ENCODE results near the gene HTD2. TPM values are rescaled to one million over a fixed set of nuclear protein-coding genes. Genes with fewer than 3 reads are reported as not detected.
A peak's percentile ranks its signal among the peaks of the same experiment; 100 is the strongest.

Gene HTD2
- total and polyA plus RNA-seq, 9 of the 15 experiments (the other 6 are each of a cell fraction or from before 2014, with no cell fraction given): 1.8 to 22.8 (median 9.6) TPM

- no peak for TF ChIP-seq SRF (CRISPR knock-in tag; IDR thresholded peaks at IDR 0.05)
- TF ChIP-seq NFIC (IDR thresholded peaks at IDR 0.05): peak; percentile 15; the same call in 1 of the 2 replicates
- TF ChIP-seq ETV5 (CRISPR knock-in tag; IDR thresholded peaks at IDR 0.05; ENCODE audit: low read depth): no peak
- TF ChIP-seq RBM34 (IDR thresholded peaks at IDR 0.05; ENCODE audit: borderline replicate concordance, insufficient read depth, low read length): no peak
- no peak for TF ChIP-seq JUN (IDR thresholded peaks at IDR 0.05; ENCODE audit: borderline replicate concordance, low read depth, low read length)
- TF ChIP-seq JUN (CRISPR knock-in tag; IDR thresholded peaks at IDR 0.05; ENCODE audit: borderline replicate concordance): no peak
- peak; percentile 54 for TF ChIP-seq SMARCA4 (IDR thresholded peaks at IDR 0.05)
- peak; percentile 42; the same call in 1 of the 2 replicates for TF ChIP-seq STAT5A (IDR thresholded peaks at IDR 0.05; ENCODE audit: borderline replicate concordance, low read length)
- no peak for TF ChIP-seq HDGF (IDR thresholded peaks at IDR 0.05)
- TF ChIP-seq NR2C1 (IDR thresholded peaks at IDR 0.05): no peak
- TF ChIP-seq NR2C1 (tag; IDR thresholded peaks at IDR 0.05): no peak
- TF ChIP-seq, protein P1, sequence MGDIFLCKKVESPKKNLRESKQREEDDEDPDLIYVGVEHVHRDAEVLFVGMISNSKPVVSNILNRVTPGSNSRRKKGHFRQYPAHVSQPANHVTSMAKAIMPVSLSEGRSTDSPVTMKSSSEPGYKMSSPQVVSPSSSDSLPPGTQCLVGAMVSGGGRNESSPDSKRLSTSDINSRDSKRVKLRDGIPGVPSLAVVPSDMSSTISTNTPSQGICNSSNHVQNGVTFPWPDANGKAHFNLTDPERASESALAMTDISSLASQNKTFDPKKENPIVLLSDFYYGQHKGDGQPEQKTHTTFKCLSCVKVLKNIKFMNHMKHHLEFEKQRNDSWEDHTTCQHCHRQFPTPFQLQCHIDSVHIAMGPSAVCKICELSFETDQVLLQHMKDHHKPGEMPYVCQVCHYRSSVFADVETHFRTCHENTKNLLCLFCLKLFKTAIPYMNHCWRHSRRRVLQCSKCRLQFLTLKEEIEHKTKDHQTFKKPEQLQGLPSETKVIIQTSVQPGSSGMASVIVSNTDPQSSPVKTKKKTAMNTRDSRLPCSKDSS (IDR thresholded peaks at IDR 0.05; ENCODE audit: low read depth, partially characterized antibody): no peak
- TF ChIP-seq CREBBP (IDR thresholded peaks at IDR 0.05; ENCODE audit: low read depth, low read length): no peak
- TF ChIP-seq SAFB2 (IDR thresholded peaks at IDR 0.05; ENCODE audit: borderline replicate concordance, low read depth, low read length, severe bottlenecking): no peak
- no peak for TF ChIP-seq SMAD1 (IDR thresholded peaks at IDR 0.05; ENCODE audit: low read depth, low read length, partially characterized antibody)
- no peak for TF ChIP-seq TEAD1 (CRISPR knock-in tag; IDR thresholded peaks at IDR 0.05)
- TF ChIP-seq MTA2 (IDR thresholded peaks at IDR 0.05; ENCODE audit: low read depth): peak; percentile 36
- TF ChIP-seq, protein P2, sequence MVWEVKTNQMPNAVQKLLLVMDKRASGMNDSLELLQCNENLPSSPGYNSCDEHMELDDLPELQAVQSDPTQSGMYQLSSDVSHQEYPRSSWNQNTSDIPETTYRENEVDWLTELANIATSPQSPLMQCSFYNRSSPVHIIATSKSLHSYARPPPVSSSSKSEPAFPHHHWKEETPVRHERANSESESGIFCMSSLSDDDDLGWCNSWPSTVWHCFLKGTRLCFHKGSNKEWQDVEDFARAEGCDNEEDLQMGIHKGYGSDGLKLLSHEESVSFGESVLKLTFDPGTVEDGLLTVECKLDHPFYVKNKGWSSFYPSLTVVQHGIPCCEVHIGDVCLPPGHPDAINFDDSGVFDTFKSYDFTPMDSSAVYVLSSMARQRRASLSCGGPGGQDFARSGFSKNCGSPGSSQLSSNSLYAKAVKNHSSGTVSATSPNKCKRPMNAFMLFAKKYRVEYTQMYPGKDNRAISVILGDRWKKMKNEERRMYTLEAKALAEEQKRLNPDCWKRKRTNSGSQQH (CRISPR knock-in tag; IDR thresholded peaks at IDR 0.05): no peak
- TF ChIP-seq, protein P3, sequence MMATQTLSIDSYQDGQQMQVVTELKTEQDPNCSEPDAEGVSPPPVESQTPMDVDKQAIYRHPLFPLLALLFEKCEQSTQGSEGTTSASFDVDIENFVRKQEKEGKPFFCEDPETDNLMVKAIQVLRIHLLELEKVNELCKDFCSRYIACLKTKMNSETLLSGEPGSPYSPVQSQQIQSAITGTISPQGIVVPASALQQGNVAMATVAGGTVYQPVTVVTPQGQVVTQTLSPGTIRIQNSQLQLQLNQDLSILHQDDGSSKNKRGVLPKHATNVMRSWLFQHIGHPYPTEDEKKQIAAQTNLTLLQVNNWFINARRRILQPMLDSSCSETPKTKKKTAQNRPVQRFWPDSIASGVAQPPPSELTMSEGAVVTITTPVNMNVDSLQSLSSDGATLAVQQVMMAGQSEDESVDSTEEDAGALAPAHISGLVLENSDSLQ (IDR thresholded peaks at IDR 0.05): peak; percentile 41; the same call in 1 of the 2 replicates
- TF ChIP-seq FUS (optimal IDR thresholded peaks at IDR 0.05; ENCODE audit: low read depth, low read length): no peak
- TF ChIP-seq, protein P4, sequence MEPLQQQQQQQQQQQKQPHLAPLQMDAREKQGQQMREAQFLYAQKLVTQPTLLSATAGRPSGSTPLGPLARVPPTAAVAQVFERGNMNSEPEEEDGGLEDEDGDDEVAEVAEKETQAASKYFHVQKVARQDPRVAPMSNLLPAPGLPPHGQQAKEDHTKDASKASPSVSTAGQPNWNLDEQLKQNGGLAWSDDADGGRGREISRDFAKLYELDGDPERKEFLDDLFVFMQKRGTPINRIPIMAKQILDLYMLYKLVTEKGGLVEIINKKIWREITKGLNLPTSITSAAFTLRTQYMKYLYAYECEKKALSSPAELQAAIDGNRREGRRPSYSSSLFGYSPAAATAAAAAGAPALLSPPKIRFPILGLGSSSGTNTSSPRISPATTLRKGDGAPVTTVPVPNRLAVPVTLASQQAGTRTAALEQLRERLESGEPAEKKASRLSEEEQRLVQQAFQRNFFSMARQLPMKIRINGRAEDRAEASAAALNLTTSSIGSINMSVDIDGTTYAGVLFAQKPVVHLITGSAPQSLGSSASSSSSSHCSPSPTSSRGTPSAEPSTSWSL (CRISPR knock-in tag; IDR thresholded peaks at IDR 0.05; ENCODE audit: borderline replicate concordance): no peak
- TF ChIP-seq NR4A1 (CRISPR knock-in tag; IDR thresholded peaks at IDR 0.05): no peak
- no peak for TF ChIP-seq NR4A1 (tag; IDR thresholded peaks at IDR 0.05)
Measured at GRCh38 chr3:58329150-58329921, 23.0 kb downstream of the HTD2 start (continued).

All from K562 (cell line).